ENCODE results near the gene CTCF. TPM values are rescaled to one million over a fixed set of nuclear protein-coding genes. Genes with fewer than 3 reads are reported as not detected.

Gene CTCF
- total RNA-seq, 3 donors from 2014 or later (not counting 1 experiment from before 2014, with no cell fraction given), result 61.4 to 76.7 (median 63.6) TPM

- Mint-ChIP-seq H3K27me3 (ENCODE audit: low read depth in 2 of 2) (no peaks in the 10 kb centered on the region), H3K4me3 (peak overlapping the region; percentile 35), H3K4me1 (peaks cover 5 to 27% of the 10 kb centered on the region in 2 donors), H3K36me3 (no peaks in the 10 kb centered on the region), H3K9me3 (no peaks in the 10 kb centered on the region), H3K27ac (peak overlapping the region; percentile 65 to 90)
- ATAC-seq (peak in 2 of 3 donors; percentile 2 to 4), DNase-seq (peak in 1 of 2 donors; percentile 34)
- peaks cover 41% of the 10 kb centered on the region for H3K4me1 ChIP-seq (ENCODE audit: control insufficient read depth, insufficient read depth, low read length)
- H3K36me3 ChIP-seq (ENCODE audit: control insufficient read depth, insufficient read depth, low read length), result no peaks in the 10 kb centered on the region
- H3K27ac ChIP-seq (ENCODE audit: low read length), result no peak overlapping the region
- no peaks in the 10 kb centered on the region for H3K27me3 ChIP-seq (ENCODE audit: control insufficient read depth, insufficient read depth, low read length)
- intact Hi-C loops (cut with micrococcal nuclease), result loop anchor here (1.0 to 5.0 kb wide), 2 partner anchors 53 to 141 kb away; partner anchors contain the start of genes GFOD2, RANBP10 and TSNAXIP1
- WGBS (ENCODE audit: insufficient coverage), result 2% methylated on average over 46 of the region's 46 CpGs
- no peak for TF ChIP-seq CTCF (IDR thresholded peaks at IDR 0.05)
- H3K4me3 ChIP-seq (ENCODE audit: low read length), result peak overlapping the region; percentile 50
- no peaks in the 10 kb centered on the region for H3K9me3 ChIP-seq (ENCODE audit: control insufficient read depth, insufficient read depth, low read length)
These were observed 103.8 kb downstream of the CTCF start for GRCh38 chr16:67666032-67666551.

- H3K4me3 Mint-ChIP-seq, result peak within 1 kb of the TSS; percentile 94
- Histone ChIP-seq H3K36me3 (ENCODE audit: control insufficient read depth, insufficient read depth, low read length) (no peaks in the 10 kb centered on the region), H3K4me3 (ENCODE audit: low read length) (peak within 1 kb of the TSS; percentile 50)
These were observed 104.5 kb downstream of the CTCF start, which contains the start of the genes C16orf86 and ENKD1 for GRCh38 chr16:67666559-67667452. Gene C16orf86, plus strand, starts transcription at chr16:67666814. Its CDS starts 157 bp downstream, at chr16:67666971. Gene ENKD1, minus strand, starts transcription at chr16:67666750. Its CDS starts 308 bp downstream, at chr16:67666442.

GRCh38 chr16:67667453-67667816 lies 105.1 kb downstream of the CTCF start:
- TF ChIP-seq CTCF (IDR thresholded peaks at IDR 0.05), result no peak
- H3K4me1 Mint-ChIP-seq, result peaks cover 5 to 23% of the 10 kb centered on the region in 2 donors
- H3K27me3 Mint-ChIP-seq (ENCODE audit: low read depth in 2 of 2), result no peaks in the 10 kb centered on the region
- 63% methylated on average over 8 of the region's 10 CpGs for WGBS (ENCODE audit: insufficient coverage)
- DNase-seq (no peak), ATAC-seq (no peak)
- H3K4me1 ChIP-seq (ENCODE audit: control insufficient read depth, insufficient read depth, low read length), result peaks cover 32% of the 10 kb centered on the region
- no peak overlapping the region for H3K4me3 ChIP-seq (ENCODE audit: low read length)
- no peaks in the 10 kb centered on the region for H3K36me3 ChIP-seq (ENCODE audit: control insufficient read depth, insufficient read depth, low read length)
- intact Hi-C loops (cut with micrococcal nuclease), result loop anchor here (5.0 kb wide), 1 partner anchor 140 kb away; the partner anchor contains the start of genes RANBP10 and TSNAXIP1
- H3K4me3 Mint-ChIP-seq, result peak overlapping the region; percentile 94
- H3K36me3 Mint-ChIP-seq, result no peaks in the 10 kb centered on the region
- H3K9me3 Mint-ChIP-seq, result no peaks in the 10 kb centered on the region
- H3K27me3 ChIP-seq (ENCODE audit: control insufficient read depth, insufficient read depth, low read length), result no peaks in the 10 kb centered on the region
- no peaks in the 10 kb centered on the region for H3K9me3 ChIP-seq (ENCODE audit: control insufficient read depth, insufficient read depth, low read length)
- H3K27ac ChIP-seq (ENCODE audit: low read length), result peak overlapping the region; percentile 50
- peak overlapping the region; percentile 16 to 90 for H3K27ac Mint-ChIP-seq

More at GRCh38 chr16:67666559-67667452, 104.5 kb downstream of the CTCF start, which contains the start of the genes C16orf86 and ENKD1:
- H3K27ac Mint-ChIP-seq, result peak within 1 kb of the TSS; percentile 65 to 90
- H3K27me3 Mint-ChIP-seq (ENCODE audit: low read depth in 2 of 2), result no peaks in the 10 kb centered on the region
- intact Hi-C loops (cut with micrococcal nuclease), result loop anchor here (1.0 to 5.0 kb wide), 2 partner anchors 52 to 140 kb away; partner anchors contain the start of genes GFOD2, RANBP10 and TSNAXIP1
- WGBS (ENCODE audit: insufficient coverage), result 6% methylated on average over 78 of the region's 78 CpGs
- peak; percentile 78 to 92 for DNase-seq
- no peaks in the 10 kb centered on the region for H3K36me3 Mint-ChIP-seq
- peak; percentile 78 to 80 (median 79) for ATAC-seq
- Histone ChIP-seq H3K27ac (ENCODE audit: low read length) (peak within 1 kb of the TSS; percentile 50), H3K27me3 (ENCODE audit: control insufficient read depth, insufficient read depth, low read length) (no peaks in the 10 kb centered on the region), H3K9me3 (ENCODE audit: control insufficient read depth, insufficient read depth, low read length) (no peaks in the 10 kb centered on the region), H3K4me1 (ENCODE audit: control insufficient read depth, insufficient read depth, low read length) (peaks cover 33% of the 10 kb centered on the region)
- peaks cover 5 to 22% of the 10 kb centered on the region in 2 donors for H3K4me1 Mint-ChIP-seq
- TF ChIP-seq CTCF (IDR thresholded peaks at IDR 0.05), result no peak
- H3K9me3 Mint-ChIP-seq, result no peaks in the 10 kb centered on the region
